GM12878 (cell line): ENCODE results near the gene UMAD1. TPM values are rescaled to one million over a fixed set of nuclear protein-coding genes. Genes with fewer than 3 reads are reported as not detected.

ENCODE experiments used
- CBFB ChIP-seq: IDR thresholded peaks from 2 replicates; pipeline ENCODE4 v1.6.1; 2016; ENCODE audit warnings: antibody characterized with exemption, low read depth
- CBX5 ChIP-seq: sonication (generic); IDR thresholded peaks from 2 replicates; pipeline ENCODE4 v1.6.1; 2016; ENCODE audit warnings: low read depth, moderate library complexity, mild to moderate bottlenecking, inconsistent platforms
- CHD1 ChIP-seq: IDR thresholded peaks from 2 replicates; pipeline ENCODE4 v1.6.1; 2012; ENCODE audit warnings: low read depth, low read length, improper control_type of control experiment
- EGR1 ChIP-seq, 2 experiments: IDR thresholded peaks; 1 replicate in 1 of 2; 2 replicates in 1 of 2; pipeline ENCODE4 v1.6.1; 2011 to 2012; ENCODE audit warnings: low read depth in 2 of 2, low read length in 2 of 2, borderline replicate concordance in 1 of 2, mild to moderate bottlenecking in 1 of 2, moderate library complexity in 1 of 2
- FOS ChIP-seq: IDR thresholded peaks from 3 replicates; pipeline ENCODE4 v1.6.1; 2011; ENCODE audit warnings: borderline replicate concordance; ENCODE audit not compliant: insufficient read length; ENCODE audit errors: extremely low read depth
- FOXK2 ChIP-seq: fragments of 450-650 bp; IDR thresholded peaks from 2 replicates; pipeline ENCODE4 v1.6.1; 2017; ENCODE audit warnings: mild to moderate bottlenecking, moderate library complexity
- KDM1A ChIP-seq: fragments of 200-600 bp; sonication (generic); IDR thresholded peaks from 2 replicates; pipeline ENCODE4 v1.6.1; 2016; ENCODE audit warnings: borderline replicate concordance
- MXI1 ChIP-seq: fragments of 150-350 bp; IDR thresholded peaks from 2 replicates; pipeline ENCODE4 v1.6.1; 2011; ENCODE audit warnings: low read depth, mild to moderate bottlenecking, inconsistent platforms, low read length, improper control_type of control experiment
- MYB ChIP-seq: fragments of 150-350 bp; IDR thresholded peaks from 2 replicates; pipeline ENCODE4 v1.6.1; 2014; ENCODE audit warnings: mild to moderate bottlenecking, low read depth, low read length, borderline replicate concordance
- NBN ChIP-seq: fragments of 450-650 bp; IDR thresholded peaks from 2 replicates; pipeline ENCODE4 v1.6.1; 2016
- NFXL1 ChIP-seq: fragments of 450-650 bp; IDR thresholded peaks from 2 replicates; pipeline ENCODE4 v1.6.1; 2017; ENCODE audit warnings: antibody characterized with exemption, mild to moderate bottlenecking, borderline replicate concordance
- NR2C1 ChIP-seq: fragments of 450-650 bp; IDR thresholded peaks from 2 replicates; pipeline ENCODE4 v1.6.1; 2017; ENCODE audit warnings: antibody characterized with exemption, mild to moderate bottlenecking, moderate library complexity
- RAD21 ChIP-seq: IDR thresholded peaks from 2 replicates; pipeline ENCODE4 v1.6.1; 2011; ENCODE audit warnings: mild to moderate bottlenecking, low read depth, low read length, moderate library complexity; ENCODE audit not compliant: insufficient read depth
- RB1 ChIP-seq: fragments of 450-650 bp; formaldehyde crosslinking; IDR thresholded peaks from 2 replicates; pipeline ENCODE4 v1.6.1; 2017; ENCODE audit warnings: mild to moderate bottlenecking, borderline replicate concordance
- SMAD1 ChIP-seq: fragments of 450-650 bp; IDR thresholded peaks from 2 replicates; pipeline ENCODE4 v1.6.1; 2018; ENCODE audit warnings: mild to moderate bottlenecking, low read depth; ENCODE audit not compliant: partially characterized antibody
- SP1 ChIP-seq: IDR thresholded peaks from one replicate; pipeline ENCODE4 v1.6.1; 2011; ENCODE audit warnings: low read depth, low read length
- SREBF1 ChIP-seq: IDR thresholded peaks from 2 replicates; pipeline ENCODE4 v1.6.1; 2012; ENCODE audit warnings: mild to moderate bottlenecking, low read length
- SRF ChIP-seq, 2 experiments: IDR thresholded peaks; 2 replicates each; pipeline ENCODE4 v1.6.1; 2011; ENCODE audit warnings: low read depth in 2 of 2, low read length in 2 of 2, mild to moderate bottlenecking in 1 of 2, moderate library complexity in 1 of 2
- STAT3 ChIP-seq: IDR thresholded peaks from 2 replicates; pipeline ENCODE4 v1.6.1; 2011; ENCODE audit warnings: low read depth, low read length, improper control_type of control experiment
- TARDBP ChIP-seq: IDR thresholded peaks from 2 replicates; pipeline ENCODE4 v1.6.1; 2016; ENCODE audit warnings: borderline replicate concordance
- ZNF622 ChIP-seq: fragments of 450-650 bp; IDR thresholded peaks from 2 replicates; pipeline ENCODE4 v1.6.1; 2017; ENCODE audit warnings: mild to moderate bottlenecking, inconsistent platforms
- polyA plus RNA-seq, 11 experiments: library from polyadenylated mRNA; depleted of rRNA in 4 of 11; unstranded in 6 of 11; stranded (reverse) in 5 of 11; fragments of >200 nt; fragmentation: Nextera tagmentation in 4 of 11; fragmentation: Illumina TruSeq in 1 of 11; extraction: Ambion mirVana in 4 of 11; extraction: Trizol in 1 of 11; gene quantifications; 1 replicate in 1 of 11; 2 replicates in 10 of 11; pipeline versions ENCODE4 v1.2.1 to v1.2.3, GENCODE V29; 2011 to 2016; ENCODE audit warnings: inconsistent platforms in 2 of 11, missing spikeins in 2 of 11, low read depth in 1 of 11
- total RNA-seq, 4 experiments: library from RNA; depleted of rRNA in 3 of 4; stranded (reverse); fragments of >200 nt in 3 of 4; fragmentation: Illumina TruSeq in 1 of 4; extraction: Trizol in 1 of 4; gene quantifications; 2 replicates each; pipeline versions ENCODE4 v1.2.1 to v1.2.3, GENCODE V29; 2013 to 2021
- TF ChIP-seq, protein P1 (sequence below): fragments of 450-650 bp; IDR thresholded peaks from 2 replicates; pipeline ENCODE4 v1.6.1; 2018; ENCODE audit warnings: mild to moderate bottlenecking, low read depth, moderate library complexity; ENCODE audit not compliant: partially characterized antibody
- TF ChIP-seq, protein P2 (sequence below): fragments of 450-650 bp; IDR thresholded peaks from 2 replicates; pipeline ENCODE4 v1.6.1; 2017; ENCODE audit warnings: low read depth, mild to moderate bottlenecking, moderate library complexity
- TF ChIP-seq, protein P3 (sequence below): IDR thresholded peaks from 2 replicates; pipeline ENCODE4 v1.6.1; 2011; ENCODE audit warnings: borderline replicate concordance, low read depth, mild to moderate bottlenecking, moderate library complexity, low read length; ENCODE audit not compliant: insufficient read depth, poor library complexity, severe bottlenecking
- TF ChIP-seq, protein P4 (sequence below), 3 experiments: IDR thresholded peaks in 2 of 3; conservative IDR thresholded peaks in 1 of 3; 2 replicates each; pipeline ENCODE4 v1.5.1; 2011; ENCODE audit warnings: low read depth in 3 of 3, low read length in 3 of 3, mild to moderate bottlenecking in 3 of 3, control low read depth in 2 of 3, moderate library complexity in 2 of 3, inconsistent platforms in 1 of 3, mixed read lengths in 1 of 3; ENCODE audit not compliant: control insufficient read depth in 2 of 3, insufficient read depth in 1 of 3; ENCODE audit errors: extremely low read depth in 1 of 3

The UMAD1 gene
- total and polyA plus RNA-seq, 10 of the 15 experiments (the other 5 are each of a cell fraction or from before 2014, with no cell fraction given), result 6.0 to 28.6 (median 9.3) TPM

DNA sequence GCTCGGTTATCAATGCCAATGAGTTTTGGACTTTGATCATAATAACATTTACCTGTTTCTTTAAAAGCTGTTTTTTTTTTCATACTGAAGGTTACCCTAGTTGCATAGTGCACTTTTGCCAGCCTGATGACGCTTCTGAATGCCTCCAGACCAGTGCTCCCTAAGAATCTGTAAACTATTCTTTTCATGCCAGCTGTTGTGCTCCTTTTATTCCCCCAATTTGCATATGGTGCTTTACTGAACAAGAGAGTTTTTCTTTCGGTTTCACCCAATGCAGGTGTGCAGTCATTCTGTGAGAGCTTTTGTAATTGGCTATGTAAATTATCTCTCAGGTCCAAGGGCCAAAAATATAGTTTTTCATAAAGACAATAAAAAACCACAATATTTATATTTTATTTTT lies 279.9 kb downstream of the UMAD1 start (continued):
- TF ChIP-seq RB1 (no peak; the same call in 1 of the 2 replicates), ZNF622 (no peak), KDM1A (no peak), NBN (no peak), FOXK2 (no peak), CBX5 (0 out of 2 replicates have a peak, but pooled peaks have one; percentile 51), SRF (IDR thresholded peaks at IDR 0.05; ENCODE audit: low read depth in 2 of 2, low read length in 2 of 2) (no peak), MYB (no peak), RAD21 (peak; percentile 11; the same call in 1 of the 2 replicates), STAT3 (no peak; the same call in 1 of the 2 replicates), MXI1 (peak; percentile 19; the same call in 1 of the 2 replicates), SMAD1 (no peak), CBFB (no peak), FOS (no peak), CHD1 (no peak), EGR1 (IDR thresholded peaks at IDR 0.05; ENCODE audit: borderline replicate concordance in 1 of 2, low read depth in 2 of 2, low read length in 2 of 2) (no peak), TARDBP (no peak), SREBF1 (0 out of 2 replicates have a peak, but pooled peaks have one; percentile 21), NR2C1 (no peak), SP1 (peak; percentile 41), NFXL1 (peak; percentile 89)
- TF ChIP-seq, protein P1, sequence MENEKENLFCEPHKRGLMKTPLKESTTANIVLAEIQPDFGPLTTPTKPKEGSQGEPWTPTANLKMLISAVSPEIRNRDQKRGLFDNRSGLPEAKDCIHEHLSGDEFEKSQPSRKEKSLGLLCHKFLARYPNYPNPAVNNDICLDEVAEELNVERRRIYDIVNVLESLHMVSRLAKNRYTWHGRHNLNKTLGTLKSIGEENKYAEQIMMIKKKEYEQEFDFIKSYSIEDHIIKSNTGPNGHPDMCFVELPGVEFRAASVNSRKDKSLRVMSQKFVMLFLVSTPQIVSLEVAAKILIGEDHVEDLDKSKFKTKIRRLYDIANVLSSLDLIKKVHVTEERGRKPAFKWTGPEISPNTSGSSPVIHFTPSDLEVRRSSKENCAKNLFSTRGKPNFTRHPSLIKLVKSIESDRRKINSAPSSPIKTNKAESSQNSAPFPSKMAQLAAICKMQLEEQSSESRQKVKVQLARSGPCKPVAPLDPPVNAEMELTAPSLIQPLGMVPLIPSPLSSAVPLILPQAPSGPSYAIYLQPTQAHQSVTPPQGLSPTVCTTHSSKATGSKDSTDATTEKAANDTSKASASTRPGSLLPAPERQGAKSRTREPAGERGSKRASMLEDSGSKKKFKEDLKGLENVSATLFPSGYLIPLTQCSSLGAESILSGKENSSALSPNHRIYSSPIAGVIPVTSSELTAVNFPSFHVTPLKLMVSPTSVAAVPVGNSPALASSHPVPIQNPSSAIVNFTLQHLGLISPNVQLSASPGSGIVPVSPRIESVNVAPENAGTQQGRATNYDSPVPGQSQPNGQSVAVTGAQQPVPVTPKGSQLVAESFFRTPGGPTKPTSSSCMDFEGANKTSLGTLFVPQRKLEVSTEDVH, result no peak
- TF ChIP-seq, protein P2, sequence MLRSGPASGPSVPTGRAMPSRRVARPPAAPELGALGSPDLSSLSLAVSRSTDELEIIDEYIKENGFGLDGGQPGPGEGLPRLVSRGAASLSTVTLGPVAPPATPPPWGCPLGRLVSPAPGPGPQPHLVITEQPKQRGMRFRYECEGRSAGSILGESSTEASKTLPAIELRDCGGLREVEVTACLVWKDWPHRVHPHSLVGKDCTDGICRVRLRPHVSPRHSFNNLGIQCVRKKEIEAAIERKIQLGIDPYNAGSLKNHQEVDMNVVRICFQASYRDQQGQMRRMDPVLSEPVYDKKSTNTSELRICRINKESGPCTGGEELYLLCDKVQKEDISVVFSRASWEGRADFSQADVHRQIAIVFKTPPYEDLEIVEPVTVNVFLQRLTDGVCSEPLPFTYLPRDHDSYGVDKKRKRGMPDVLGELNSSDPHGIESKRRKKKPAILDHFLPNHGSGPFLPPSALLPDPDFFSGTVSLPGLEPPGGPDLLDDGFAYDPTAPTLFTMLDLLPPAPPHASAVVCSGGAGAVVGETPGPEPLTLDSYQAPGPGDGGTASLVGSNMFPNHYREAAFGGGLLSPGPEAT, result peak; percentile 78; the same call in 1 of the 2 replicates
- TF ChIP-seq, protein P3, sequence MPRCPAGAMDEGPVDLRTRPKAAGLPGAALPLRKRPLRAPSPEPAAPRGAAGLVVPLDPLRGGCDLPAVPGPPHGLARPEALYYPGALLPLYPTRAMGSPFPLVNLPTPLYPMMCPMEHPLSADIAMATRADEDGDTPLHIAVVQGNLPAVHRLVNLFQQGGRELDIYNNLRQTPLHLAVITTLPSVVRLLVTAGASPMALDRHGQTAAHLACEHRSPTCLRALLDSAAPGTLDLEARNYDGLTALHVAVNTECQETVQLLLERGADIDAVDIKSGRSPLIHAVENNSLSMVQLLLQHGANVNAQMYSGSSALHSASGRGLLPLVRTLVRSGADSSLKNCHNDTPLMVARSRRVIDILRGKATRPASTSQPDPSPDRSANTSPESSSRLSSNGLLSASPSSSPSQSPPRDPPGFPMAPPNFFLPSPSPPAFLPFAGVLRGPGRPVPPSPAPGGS, result peak; percentile 64
- TF ChIP-seq, protein P4, sequence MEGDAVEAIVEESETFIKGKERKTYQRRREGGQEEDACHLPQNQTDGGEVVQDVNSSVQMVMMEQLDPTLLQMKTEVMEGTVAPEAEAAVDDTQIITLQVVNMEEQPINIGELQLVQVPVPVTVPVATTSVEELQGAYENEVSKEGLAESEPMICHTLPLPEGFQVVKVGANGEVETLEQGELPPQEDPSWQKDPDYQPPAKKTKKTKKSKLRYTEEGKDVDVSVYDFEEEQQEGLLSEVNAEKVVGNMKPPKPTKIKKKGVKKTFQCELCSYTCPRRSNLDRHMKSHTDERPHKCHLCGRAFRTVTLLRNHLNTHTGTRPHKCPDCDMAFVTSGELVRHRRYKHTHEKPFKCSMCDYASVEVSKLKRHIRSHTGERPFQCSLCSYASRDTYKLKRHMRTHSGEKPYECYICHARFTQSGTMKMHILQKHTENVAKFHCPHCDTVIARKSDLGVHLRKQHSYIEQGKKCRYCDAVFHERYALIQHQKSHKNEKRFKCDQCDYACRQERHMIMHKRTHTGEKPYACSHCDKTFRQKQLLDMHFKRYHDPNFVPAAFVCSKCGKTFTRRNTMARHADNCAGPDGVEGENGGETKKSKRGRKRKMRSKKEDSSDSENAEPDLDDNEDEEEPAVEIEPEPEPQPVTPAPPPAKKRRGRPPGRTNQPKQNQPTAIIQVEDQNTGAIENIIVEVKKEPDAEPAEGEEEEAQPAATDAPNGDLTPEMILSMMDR (IDR thresholded peaks at IDR 0.05 in 2 of 3, conservative IDR thresholded peaks at IDR 0.05 in 1 of 3; ENCODE audit: control insufficient read depth in 2 of 3, extremely low read depth in 1 of 3, insufficient read depth in 1 of 3, low read depth in 3 of 3, low read length in 3 of 3), result no peak
